Endothelial cell of umbilical vein (primary cell): Measurements from ENCODE around the gene STN1. TPM values are rescaled to one million over a fixed set of nuclear protein-coding genes. Genes with fewer than 3 reads are reported as not detected.
A peak's percentile ranks its signal among the peaks of the same experiment; 100 is the strongest.

Source experiments
- BruUV-seq: library from RNA; stranded (reverse); fragments of 400-500 nt; replicated peaks from 2 replicates; lab custom pipeline; 2021; lab: Mats Ljungman, UMichigan
- CTCF ChIA-PET: fragments of 300-600, 350-600 bp; sonication (Branson Sonifier 250); formaldehyde crosslinking; loops from one replicate; lab custom pipeline; 2021; ENCODE audit warnings: antibody characterized with exemption, inconsistent platforms; lab: Charles Lee
- POLR2A ChIA-PET: fragments of 300-600, 350-600 bp; sonication (Branson Sonifier 250); formaldehyde crosslinking; loops from one replicate; lab custom pipeline; 2021; ENCODE audit warnings: antibody characterized with exemption, inconsistent platforms; lab: Charles Lee
- DNase-seq: peaks from one replicate; pipeline ENCODE4 v3.0.0-alpha.2; 2011; ENCODE audit warnings: low read depth, low spot score
- FAIRE-seq: peaks from 2 replicates; lab custom pipeline; 2011; peaks lifted over from hg19 to GRCh38; lab: Jason Lieb, UNC
- H2AFZ ChIP-seq: 2 replicates; pipeline ENCODE4 v1.6.0; 2012; ENCODE audit warnings: low read depth, low read length, control low read depth, inconsistent platforms
- H3K27ac ChIP-seq: 2 replicates; pipeline ENCODE4 v1.5.1; 2011; ENCODE audit warnings: low read depth, mild to moderate bottlenecking, control low read depth, low read length, moderate library complexity; ENCODE audit not compliant: insufficient read depth
- H3K27me3 ChIP-seq, 2 experiments: 2 replicates each; pipeline versions ENCODE4 v1.6.0 to v1.6.1; 2011; ENCODE audit warnings: low read length in 2 of 2, mixed read lengths in 1 of 2; ENCODE audit not compliant: control insufficient read depth in 2 of 2, insufficient read depth in 2 of 2
- H3K36me3 ChIP-seq, 2 experiments: 2 replicates in 1 of 2; 3 replicates in 1 of 2; pipeline ENCODE4 v1.5.1; 2011; ENCODE audit warnings: low read length in 2 of 2, mild to moderate bottlenecking in 1 of 2, moderate library complexity in 1 of 2; ENCODE audit not compliant: control insufficient read depth in 2 of 2, insufficient read depth in 2 of 2; ENCODE audit errors: extremely low read depth in 1 of 2
- H3K4me1 ChIP-seq: 3 replicates; pipeline ENCODE4 v1.5.1; 2011; ENCODE audit warnings: mild to moderate bottlenecking, low read length; ENCODE audit not compliant: control insufficient read depth, insufficient read depth; ENCODE audit errors: extremely low read depth
- H3K4me2 ChIP-seq: 2 replicates; pipeline ENCODE4 v1.6.1; 2011; ENCODE audit warnings: low read length, control low read depth, mixed read lengths; ENCODE audit not compliant: insufficient read depth
- H3K4me3 ChIP-seq, 3 experiments: fragments of 200-600 bp in 1 of 3; sonication (generic), shearing (Covaris generic) in 1 of 3; replicated peaks in 1 of 3; 2 replicates each; pipeline ENCODE4 v1.5.1; 2011 to 2016; ENCODE audit warnings: control low read depth in 3 of 3, low read length in 3 of 3, mild to moderate bottlenecking in 2 of 3, inconsistent platforms in 1 of 3, low read depth in 1 of 3, moderate library complexity in 1 of 3; ENCODE audit not compliant: insufficient read depth in 1 of 3
- H3K79me2 ChIP-seq: 2 replicates; pipeline ENCODE4 v1.6.0; 2012; ENCODE audit warnings: low read length, inconsistent platforms; ENCODE audit not compliant: control insufficient read depth, insufficient read depth
- H3K9ac ChIP-seq: replicated peaks from 2 replicates; pipeline ENCODE3; 2011; ENCODE audit warnings: low read length, control low read depth; ENCODE audit not compliant: insufficient read depth; ENCODE audit errors: extremely low read depth
- H3K9me1 ChIP-seq: replicated peaks from 3 replicates; pipeline ENCODE4 v1.6.0; 2011; ENCODE audit warnings: mild to moderate bottlenecking, low read length; ENCODE audit not compliant: control insufficient read depth, insufficient read depth; ENCODE audit errors: extremely low read depth
- H3K9me3 ChIP-seq: replicated peaks from 2 replicates; pipeline ENCODE4 v1.5.1; 2012; ENCODE audit warnings: low read length, inconsistent platforms; ENCODE audit not compliant: control insufficient read depth, insufficient read depth
- H4K20me1 ChIP-seq: replicated peaks from 2 replicates; pipeline ENCODE3; 2011; ENCODE audit warnings: mild to moderate bottlenecking, low read length; ENCODE audit not compliant: control insufficient read depth, insufficient read depth; ENCODE audit errors: extremely low read depth
- CTCF ChIP-seq, 2 donors: IDR thresholded peaks; 1 replicate in 1 of 2; 2 replicates in 1 of 2; pipeline ENCODE4 v1.5.1; 2011; ENCODE audit warnings: low read length in 2 of 2, mild to moderate bottlenecking in 2 of 2, moderate library complexity in 2 of 2, control low read depth in 1 of 2, inconsistent platforms in 1 of 2, low read depth in 1 of 2; ENCODE audit not compliant: insufficient read depth in 1 of 2; ENCODE audit errors: extremely low read depth in 1 of 2
- FOS ChIP-seq: IDR thresholded peaks from 2 replicates; pipeline ENCODE4 v1.6.1; 2011; ENCODE audit warnings: mild to moderate bottlenecking, low read length, moderate library complexity, borderline replicate concordance; ENCODE audit not compliant: insufficient read depth
- JUN ChIP-seq: IDR thresholded peaks from 2 replicates; pipeline ENCODE4 v1.6.1; 2011; ENCODE audit warnings: borderline replicate concordance, low read depth; ENCODE audit not compliant: insufficient read length, insufficient read depth
- MAX ChIP-seq: IDR thresholded peaks from 2 replicates; pipeline ENCODE4 v1.6.1; 2011; ENCODE audit not compliant: insufficient read depth, insufficient read length
- MYC ChIP-seq: IDR thresholded peaks from one replicate; pipeline ENCODE4 v1.6.1; 2011; ENCODE audit warnings: mild to moderate bottlenecking, low read depth, low read length
- POLR2A ChIP-seq: IDR thresholded peaks from 2 replicates; pipeline ENCODE4 v1.6.1; 2012; ENCODE audit warnings: low read depth, mild to moderate bottlenecking, control low read depth, low read length
- dilution Hi-C: fragments of 300-500 bp; cut with MboI; formaldehyde crosslinking; loops from one replicate; pipeline ENCODE4 v1.15.0; 2019; ENCODE audit warnings: low sequenced_read_pairs; ENCODE audit not compliant: extremely low pct_ligation_motif_present
- intact Hi-C: fragments of 100-400 bp; cut with micrococcal nuclease; formaldehyde crosslinking; loops from one replicate; pipeline ENCODE4 v1.10.0; 2022
- polyA plus RNA-seq, 4 experiments: library from polyadenylated mRNA; depleted of rRNA in 3 of 4; stranded (reverse) in 3 of 4; unstranded in 1 of 4; fragments of >200 nt; gene quantifications; 2 replicates each; pipeline versions ENCODE4 v1.2.1 to v1.2.3, GENCODE V29; 2011 to 2012; ENCODE audit warnings: missing spikeins in 1 of 4
- total RNA-seq: library from RNA; stranded (reverse); gene quantifications from 2 replicates; pipeline ENCODE4 v1.2.3, GENCODE V29; 2021

STN1 gene
- total and polyA plus RNA-seq, 2 donors (not counting 3 experiments of a cell fraction or from before 2014, with no cell fraction given): 10.8 to 15.3 TPM

GRCh38 chr10:103884681-103885139, 33.3 kb downstream of the STN1 start:
- FAIRE-seq (peak; percentile 89), DNase-seq (peak; percentile 70)
- TF ChIP-seq MAX (no peak), MYC (no peak), FOS (no peak), CTCF (IDR thresholded peaks at IDR 0.05; ENCODE audit: extremely low read depth in 1 of 2, insufficient read depth in 1 of 2, low read depth in 1 of 2, low read length in 2 of 2) (peak; percentile 67 to 71), POLR2A (no peak), JUN (no peak)
- Histone ChIP-seq H3K4me3 (no peak overlapping the region), H3K9me3 (no peaks in the 10 kb centered on the region), H3K9me1 (no peaks in the 10 kb centered on the region), H2AFZ (no peak overlapping the region), H3K36me3 (peaks cover 0 to 9% of the 10 kb centered on the region in 2 experiments), H3K4me2 (no peak overlapping the region), H3K4me1 (peaks cover 12% of the 10 kb centered on the region), H3K27me3 (no peaks in the 10 kb centered on the region), H4K20me1 (no peaks in the 10 kb centered on the region), H3K9ac (no peak overlapping the region), H3K79me2 (no peaks in the 10 kb centered on the region), H3K27ac (no peak overlapping the region)
- POLR2A ChIA-PET: no interaction called here
- CTCF ChIA-PET: interaction anchor here (1.0 to 5.4 kb wide), 5 partner anchors 10 to 286 kb away, joined by 3 to 114 read pairs (median 4); no protein-coding TSS in a partner anchor
- no TSS peak for BruUV-seq
- dilution Hi-C loops: no loop called here
- intact Hi-C loops: loop anchor here (1.0 to 5.0 kb wide), 3 partner anchors 171 to 373 kb away; no protein-coding TSS in a partner anchor
